Tibial nerve (tissue), 4 donors: ENCODE results near the gene LSAMP. TPM values are rescaled to one million over a fixed set of nuclear protein-coding genes. Genes with fewer than 3 reads are reported as not detected.
A peak's percentile ranks its signal among the peaks of the same experiment; 100 is the strongest.
"Not testable (repeated sequence)": the region's sequence is repeated elsewhere in the genome, so short reads cannot be mapped to it uniquely, and the experiment has no call there.

Experiments
- DNase-seq, 2 donors: peaks; one replicate each; pipeline ENCODE4 v3.0.0-alpha.2; 2019; ENCODE audit warnings: low spot score in 2 of 2
- H3K27ac ChIP-seq, 4 donors: fragments of 200-600 bp; sonication (generic) in 3 of 4; one replicate each; pipeline ENCODE4 v1.5.1; 2017 to 2019; ENCODE audit warnings: mild to moderate bottlenecking in 1 of 4
- H3K27me3 ChIP-seq, 2 donors: fragments of 200-600 bp; sonication (generic) in 1 of 2; one replicate each; pipeline versions ENCODE4 v1.5.1 to v1.6.0; 2017 to 2019
- H3K36me3 ChIP-seq, 3 donors: fragments of 200-600 bp; sonication (generic); one replicate each; pipeline ENCODE4 v1.5.1; 2018 to 2019
- H3K4me1 ChIP-seq, 4 donors: fragments of 200-600 bp; sonication (generic) in 3 of 4; one replicate each; pipeline ENCODE4 v1.5.1; 2017 to 2019
- H3K4me3 ChIP-seq, 4 donors: fragments of 200-600 bp; sonication (generic) in 3 of 4; one replicate each; pipeline ENCODE4 v1.5.1; 2017 to 2019; ENCODE audit warnings: mild to moderate bottlenecking in 1 of 4, moderate library complexity in 1 of 4
- H3K9me3 ChIP-seq, 4 donors: fragments of 200-600 bp; sonication (generic) in 3 of 4; one replicate each; pipeline ENCODE4 v1.5.1; 2017 to 2019
- EP300 ChIP-seq, 2 donors: sonication (generic); formaldehyde crosslinking; IDR thresholded peaks; one replicate each; pipeline ENCODE4 v1.6.1; 2017; ENCODE audit warnings: antibody characterized with exemption in 2 of 2, mild to moderate bottlenecking in 1 of 2
- POLR2A ChIP-seq, 2 donors: fragments of 450-650 bp; IDR thresholded peaks; one replicate each; pipeline ENCODE4 v1.6.1; 2017; ENCODE audit warnings: antibody characterized with exemption in 2 of 2, mild to moderate bottlenecking in 2 of 2, moderate library complexity in 2 of 2
- WGBS, 2 donors: methylation state at CpG; one replicate each; pipeline ENCODE4 v1.1.5; 2018; 5-methylcytosine and 5-hydroxymethylcytosine counted together
- total RNA-seq, 4 donors: library from RNA; depleted of rRNA; stranded (reverse); fragments of >200 nt; gene quantifications; one replicate each; pipeline ENCODE4 v1.1.0, GENCODE V29; 2016
- TF ChIP-seq, protein P1 (sequence below), 5 experiments: fragments of 200-600 bp in 3 of 5; fragments of 450-650 bp in 2 of 5; sonication (generic) in 3 of 5; IDR thresholded peaks; one replicate each; pipeline ENCODE4 v1.5.1; 2016 to 2019; ENCODE audit warnings: antibody characterized with exemption in 5 of 5, mild to moderate bottlenecking in 3 of 5, moderate library complexity in 2 of 5

The LSAMP gene
- total RNA-seq, 4 donors from 2014 or later, result 3.6 to 6.1 (median 4.2) TPM

DNA sequence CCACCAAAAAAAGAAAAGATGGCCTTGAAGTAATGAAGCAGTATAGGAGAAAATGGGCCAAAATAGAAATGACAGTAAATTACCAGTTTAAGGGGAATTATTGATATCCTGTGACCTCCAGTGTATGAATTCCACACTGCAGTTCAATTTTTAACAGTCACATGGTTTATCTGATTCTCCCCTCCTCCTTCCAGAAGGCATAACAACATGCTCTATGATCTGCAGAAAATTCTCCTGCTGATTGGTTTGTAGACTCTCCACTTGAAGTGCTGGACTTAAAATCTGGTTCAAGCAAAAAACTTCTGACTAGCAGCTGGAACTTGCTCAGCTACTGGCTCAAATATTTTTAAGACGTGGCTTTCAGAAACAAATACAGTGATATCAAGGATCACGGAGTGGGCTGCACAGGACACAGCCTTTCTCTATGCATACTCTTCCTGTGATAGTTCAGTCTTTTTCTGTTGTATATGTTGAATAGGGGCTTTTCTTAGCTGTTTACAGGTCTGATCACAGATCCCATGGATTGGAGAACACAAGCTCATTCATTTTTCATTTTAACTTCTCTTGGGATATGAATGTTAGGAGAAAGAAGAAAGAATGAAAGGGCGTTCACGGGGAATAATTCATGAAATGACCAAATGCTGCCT lies 211.5 kb downstream of the LSAMP start:
- H3K4me3 ChIP-seq, result no peak overlapping the region
- H3K9me3 ChIP-seq, result no peaks in the 10 kb centered on the region
- peaks cover 0 to 17% (median 0%) of the 10 kb centered on the region in 4 donors for H3K4me1 ChIP-seq
- WGBS, 2 donors, result 33 to 37% methylated on average over 4 of the region's 4 CpGs
- H3K27ac ChIP-seq, result no peak overlapping the region
- no peak for DNase-seq
- TF ChIP-seq, protein P1, sequence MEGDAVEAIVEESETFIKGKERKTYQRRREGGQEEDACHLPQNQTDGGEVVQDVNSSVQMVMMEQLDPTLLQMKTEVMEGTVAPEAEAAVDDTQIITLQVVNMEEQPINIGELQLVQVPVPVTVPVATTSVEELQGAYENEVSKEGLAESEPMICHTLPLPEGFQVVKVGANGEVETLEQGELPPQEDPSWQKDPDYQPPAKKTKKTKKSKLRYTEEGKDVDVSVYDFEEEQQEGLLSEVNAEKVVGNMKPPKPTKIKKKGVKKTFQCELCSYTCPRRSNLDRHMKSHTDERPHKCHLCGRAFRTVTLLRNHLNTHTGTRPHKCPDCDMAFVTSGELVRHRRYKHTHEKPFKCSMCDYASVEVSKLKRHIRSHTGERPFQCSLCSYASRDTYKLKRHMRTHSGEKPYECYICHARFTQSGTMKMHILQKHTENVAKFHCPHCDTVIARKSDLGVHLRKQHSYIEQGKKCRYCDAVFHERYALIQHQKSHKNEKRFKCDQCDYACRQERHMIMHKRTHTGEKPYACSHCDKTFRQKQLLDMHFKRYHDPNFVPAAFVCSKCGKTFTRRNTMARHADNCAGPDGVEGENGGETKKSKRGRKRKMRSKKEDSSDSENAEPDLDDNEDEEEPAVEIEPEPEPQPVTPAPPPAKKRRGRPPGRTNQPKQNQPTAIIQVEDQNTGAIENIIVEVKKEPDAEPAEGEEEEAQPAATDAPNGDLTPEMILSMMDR (IDR thresholded peaks at IDR 0.05), result no peak
- TF ChIP-seq EP300 (IDR thresholded peaks at IDR 0.05) (no peak), POLR2A (IDR thresholded peaks at IDR 0.05) (no peak)
- H3K36me3 ChIP-seq, result no peaks in the 10 kb centered on the region
- H3K27me3 ChIP-seq, result no peaks in the 10 kb centered on the region

- H3K27me3 ChIP-seq, result no peaks in the 10 kb centered on the region
- H3K36me3 ChIP-seq, result no peaks in the 10 kb centered on the region
- peaks cover 0 to 23% (median 0%) of the 10 kb centered on the region in 4 donors for H3K4me1 ChIP-seq
- TF ChIP-seq POLR2A (IDR thresholded peaks at IDR 0.05), result no peak
- no peak for TF ChIP-seq EP300 (IDR thresholded peaks at IDR 0.05)
- TF ChIP-seq, protein P1 (IDR thresholded peaks at IDR 0.05), result no peak
- no peak overlapping the region for H3K4me3 ChIP-seq
- peak overlapping the region in 1 of 4 donors; percentile 37 for H3K27ac ChIP-seq
- no peak for DNase-seq
- 51 to 64% methylated on average over 5 of the region's 5 CpGs for WGBS, 2 donors
- no peaks in the 10 kb centered on the region for H3K9me3 ChIP-seq
Measured at GRCh38 chr3:116230431-116231020, 214.8 kb downstream of the LSAMP start.

GRCh38 chr3:116226266-116226665 lies 219.0 kb downstream of the LSAMP start:
- H3K27ac ChIP-seq, result no peak overlapping the region
- WGBS, 2 donors, result 84 to 95% methylated on average over 1 of the region's 1 CpG
- no peaks in the 10 kb centered on the region for H3K36me3 ChIP-seq
- H3K27me3 ChIP-seq, result no peaks in the 10 kb centered on the region
- DNase-seq, result no peak
- H3K9me3 ChIP-seq, result no peaks in the 10 kb centered on the region
- TF ChIP-seq, protein P1 (IDR thresholded peaks at IDR 0.05), result no peak
- TF ChIP-seq POLR2A (IDR thresholded peaks at IDR 0.05), result no peak
- no peak for TF ChIP-seq EP300 (IDR thresholded peaks at IDR 0.05)
- peaks cover 0 to 17% (median 0%) of the 10 kb centered on the region in 4 donors for H3K4me1 ChIP-seq
- no peak overlapping the region for H3K4me3 ChIP-seq

DNA sequence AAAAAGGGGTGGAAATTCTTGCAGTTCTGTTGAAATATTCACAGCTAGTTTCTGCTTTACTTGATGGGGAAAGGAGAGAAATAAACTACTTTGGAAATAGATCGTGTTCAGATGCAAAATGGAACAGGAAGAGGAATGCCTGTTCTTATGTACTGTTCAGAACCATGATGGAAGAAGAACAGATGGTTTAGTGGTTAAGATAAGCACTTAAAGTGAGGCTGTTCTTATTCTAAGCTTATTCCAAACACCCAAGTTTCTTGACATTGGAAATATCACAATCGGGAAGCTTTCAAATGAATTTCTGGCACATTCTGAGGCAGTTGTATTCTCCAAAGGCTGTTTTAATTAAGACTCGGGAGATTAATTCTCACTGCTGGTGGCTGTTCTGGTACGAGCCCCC lies 228.5 kb downstream of the LSAMP start:
- H3K27me3 ChIP-seq, result no peaks in the 10 kb centered on the region
- H3K36me3 ChIP-seq, result no peaks in the 10 kb centered on the region
- no peak overlapping the region for H3K4me3 ChIP-seq
- no peak for DNase-seq
- H3K9me3 ChIP-seq, result no peaks in the 10 kb centered on the region
- no peak overlapping the region for H3K27ac ChIP-seq
- TF ChIP-seq, protein P1 (IDR thresholded peaks at IDR 0.05), result no peak
- TF ChIP-seq POLR2A (IDR thresholded peaks at IDR 0.05) (no peak), EP300 (IDR thresholded peaks at IDR 0.05) (no peak)
- no peaks in the 10 kb centered on the region for H3K4me1 ChIP-seq
- 66 to 85% methylated on average over 4 of the region's 4 CpGs for WGBS, 2 donors

DNA sequence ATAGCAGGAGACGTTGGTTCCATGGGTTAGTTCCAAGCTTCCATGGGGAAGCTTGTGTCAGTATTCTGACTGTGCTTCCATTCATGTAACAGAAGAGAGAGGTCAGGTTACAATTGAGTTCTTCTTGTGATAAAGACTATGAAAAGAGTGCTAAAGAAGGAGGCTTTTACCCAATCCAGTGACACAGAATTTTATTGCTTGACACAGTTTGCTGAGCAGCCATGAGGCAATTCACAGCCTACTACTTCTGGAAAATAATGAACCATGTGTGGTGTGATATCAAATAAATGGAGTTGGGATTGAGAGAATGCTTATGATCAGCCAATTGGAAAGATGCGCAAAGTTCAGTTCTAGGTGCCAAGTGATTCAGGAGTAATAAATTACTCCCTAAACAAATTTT lies 233.4 kb downstream of the LSAMP start:
- H3K4me3 ChIP-seq, result no peak overlapping the region
- DNase-seq, result no peak
- no peak overlapping the region for H3K27ac ChIP-seq
- no peaks in the 10 kb centered on the region for H3K4me1 ChIP-seq
- no peaks in the 10 kb centered on the region for H3K9me3 ChIP-seq
- no peaks in the 10 kb centered on the region for H3K27me3 ChIP-seq
- TF ChIP-seq, protein P1 (IDR thresholded peaks at IDR 0.05), result no peak
- no peak for TF ChIP-seq EP300 (IDR thresholded peaks at IDR 0.05)
- no peaks in the 10 kb centered on the region for H3K36me3 ChIP-seq
- WGBS, 2 donors, result 71 to 81% methylated on average over 2 of the region's 2 CpGs

GRCh38 chr3:116208830-116209229 lies 236.5 kb downstream of the LSAMP start:
- H3K4me1 ChIP-seq, H3K9me3 ChIP-seq, DNase-seq, H3K4me3 ChIP-seq, H3K27me3 ChIP-seq, H3K27ac ChIP-seq, H3K36me3 ChIP-seq: not testable (repeated sequence)
- 92 to 93% methylated on average over 15 of the region's 15 CpGs for WGBS, 2 donors
